ENCODE results near the gene ACSL3.

- no peak for TF ChIP-seq CTCF (IDR thresholded peaks at IDR 0.05; ENCODE audit: insufficient read depth, low read length)
- TF ChIP-seq POLR2AphosphoS5 (IDR thresholded peaks at IDR 0.05; ENCODE audit: low read depth), result no peak
- no peak for TF ChIP-seq GABPA (IDR thresholded peaks at IDR 0.05; ENCODE audit: low read depth)
- no peak for TF ChIP-seq REST (IDR thresholded peaks at IDR 0.05; ENCODE audit: insufficient replicate concordance, low read depth)
These were observed 10.5 kb downstream of the ACSL3 start for GRCh38 chr2:222871291-222871690.
